ENCODE measurements around the gene PALS2.

The PALS2 gene

GRCh38 chr7:24572997-24573553, at the start of gene PALS2:
Gene PALS2 (plus strand): TSS chr7:24573452. CDS start chr7:24623668, 50,216 bp downstream.
- DNase-seq (ENCODE audit: low read depth): peak; percentile 76

GRCh38 chr7:24531255-24531654, 42.0 kb upstream of the PALS2 start:
- no peak for DNase-seq (ENCODE audit: low read depth)

GRCh38 chr7:24536682-24537081, 36.6 kb upstream of the PALS2 start:
- no peak for DNase-seq (ENCODE audit: low read depth)

GRCh38 chr7:24540956-24541355, 32.3 kb upstream of the PALS2 start:
- DNase-seq (ENCODE audit: low read depth): no peak

- DNase-seq (ENCODE audit: low read depth): no peak
These were observed 28.0 kb upstream of the PALS2 start for GRCh38 chr7:24545215-24545614.

GRCh38 chr7:24548390-24548789, 24.9 kb upstream of the PALS2 start:
- no peak for DNase-seq (ENCODE audit: low read depth)

- DNase-seq (ENCODE audit: low read depth): no peak
These were observed 23.3 kb upstream of the PALS2 start for GRCh38 chr7:24549991-24550390.

GRCh38 chr7:24555184-24555583, 18.1 kb upstream of the PALS2 start:
- DNase-seq (ENCODE audit: low read depth): no peak

GRCh38 chr7:24555719-24556118, 17.5 kb upstream of the PALS2 start:
- no peak for DNase-seq (ENCODE audit: low read depth)

GRCh38 chr7:24560772-24561171, 12.5 kb upstream of the PALS2 start:
- DNase-seq (ENCODE audit: low read depth): no peak

- no peak for DNase-seq (ENCODE audit: low read depth)
These were observed 7.0 kb upstream of the PALS2 start for GRCh38 chr7:24566274-24566673.

- DNase-seq (ENCODE audit: low read depth): no peak
These were observed 2.3 kb upstream of the PALS2 start for GRCh38 chr7:24570983-24571382.

GRCh38 chr7:24572016-24572392, 1.2 kb upstream of the PALS2 start:
- DNase-seq (ENCODE audit: low read depth): no peak

GRCh38 chr7:24572393-24572996, 757 bp upstream of the PALS2 start:
- peak; percentile 40 for DNase-seq (ENCODE audit: low read depth)

- peak; percentile 72 for DNase-seq (ENCODE audit: low read depth)
These were observed 494 bp downstream of the PALS2 start for GRCh38 chr7:24573554-24574338.

GRCh38 chr7:24574386-24574785, 1.1 kb downstream of the PALS2 start:
- DNase-seq (ENCODE audit: low read depth): peak; percentile 55

- DNase-seq (ENCODE audit: low read depth): no peak
These were observed 1.7 kb downstream of the PALS2 start for GRCh38 chr7:24574950-24575349.

GRCh38 chr7:24576171-24577025, 3.1 kb downstream of the PALS2 start:
- peak; percentile 80 for DNase-seq (ENCODE audit: low read depth)

- DNase-seq (ENCODE audit: low read depth): no peak
These were observed 4.8 kb downstream of the PALS2 start for GRCh38 chr7:24578052-24578451.

GRCh38 chr7:24580283-24580946, 7.2 kb downstream of the PALS2 start:
- DNase-seq (ENCODE audit: low read depth): peak; percentile 40

- peak; percentile 32 for DNase-seq (ENCODE audit: low read depth)
These were observed 8.9 kb downstream of the PALS2 start for GRCh38 chr7:24582166-24582565.

GRCh38 chr7:24587853-24588252, 14.6 kb downstream of the PALS2 start:
- no peak for DNase-seq (ENCODE audit: low read depth)
